K562 (cell line): ENCODE data around the gene NADSYN1. TPM values are rescaled to one million over a fixed set of nuclear protein-coding genes. Genes with fewer than 3 reads are reported as not detected.

Source experiments
- ATAC-seq: fragments of 200-7000 bp; cut with Tn5 transposase; 3 replicates; pipeline ENCODE4 v1.9.1; 2020; ENCODE audit warnings: moderate library complexity
- BruUV-seq: library from RNA; stranded (reverse); fragments of 400-500 nt; replicated peaks from 2 replicates; lab custom pipeline; 2021; lab: Mats Ljungman, UMichigan
- CTCF ChIA-PET: fragments of 300-600 bp; formaldehyde crosslinking; extraction: SDS; loops from one replicate; lab custom pipeline; 2021; ENCODE audit warnings: low intra/inter-chr PET ratio; lab: Yijun Ruan, JAX
- POLR2A ChIA-PET: fragments of 300-600, 350-650 bp; sonication (Branson Sonifier 250); formaldehyde crosslinking; extraction: SDS; loops from one replicate; lab custom pipeline; 2021; ENCODE audit warnings: antibody characterized with exemption, inconsistent platforms; lab: Yijun Ruan, JAX
- DNase-seq, 4 experiments: peaks; one replicate each; pipeline versions ENCODE4 v3.0.0 to v3.0.0-alpha.2; 2011 to 2018; ENCODE audit warnings: low spot score in 3 of 4, mixed read lengths in 3 of 4; ENCODE audit errors: extremely low read depth in 1 of 4
- FAIRE-seq: peaks from 2 replicates; lab custom pipeline; 2011; peaks lifted over from hg19 to GRCh38; lab: Jason Lieb, UNC
- H2AFZ ChIP-seq: 2 replicates; pipeline ENCODE4 v1.6.0; 2011; ENCODE audit warnings: low read depth, low read length, control low read depth, inconsistent platforms
- H3K27ac ChIP-seq: fragments of 200-600 bp; 3 replicates; pipeline ENCODE4 v1.8.0; 2011; ENCODE audit warnings: low read depth, mild to moderate bottlenecking, control low read depth, inconsistent platforms, low read length, moderate library complexity, mixed read lengths; ENCODE audit errors: extremely low read depth
- H3K27me3 ChIP-seq, 2 experiments: fragments of 300-600 bp in 1 of 2; 2 replicates in 1 of 2; 3 replicates in 1 of 2; pipeline versions ENCODE4 v1.6.0 to v1.8.0; 2011; ENCODE audit warnings: inconsistent platforms in 2 of 2, low read length in 2 of 2, mild to moderate bottlenecking in 1 of 2, mixed read lengths in 1 of 2, moderate library complexity in 1 of 2; ENCODE audit not compliant: control insufficient read depth in 2 of 2, insufficient read depth in 2 of 2
- H3K36me3 ChIP-seq: fragments of 300-600 bp; 3 replicates; pipeline ENCODE4 v1.8.0; 2011; ENCODE audit warnings: mild to moderate bottlenecking, low read length, inconsistent platforms; ENCODE audit not compliant: control insufficient read depth, insufficient read depth
- H3K4me1 ChIP-seq, 2 experiments: fragments of 200-600 bp in 1 of 2; replicated peaks in 1 of 2; 2 replicates in 1 of 2; 3 replicates in 1 of 2; pipeline versions ENCODE4 v1.5.1 to v1.8.0; 2011; ENCODE audit warnings: inconsistent platforms in 2 of 2, low read length in 2 of 2, mild to moderate bottlenecking in 1 of 2, mixed read lengths in 1 of 2, moderate library complexity in 1 of 2; ENCODE audit not compliant: control insufficient read depth in 2 of 2, insufficient read depth in 2 of 2
- H3K4me2 ChIP-seq: 2 replicates; pipeline ENCODE4 v1.6.1; 2011; ENCODE audit warnings: low read length, control low read depth, inconsistent platforms, mixed read lengths; ENCODE audit not compliant: insufficient read depth
- H3K4me3 ChIP-seq: fragments of 200-600 bp; sonication (generic), shearing (Covaris generic); 2 replicates; pipeline ENCODE4 v1.5.1; 2016; ENCODE audit warnings: control low read depth, inconsistent platforms
- H3K79me2 ChIP-seq: fragments of 200-600 bp; 3 replicates; pipeline ENCODE4 v1.8.0; 2011; ENCODE audit warnings: low read length, inconsistent platforms; ENCODE audit not compliant: control insufficient read depth, insufficient read depth
- H3K9ac ChIP-seq, 2 experiments: 2 replicates each; pipeline versions ENCODE4 v1.6.0 to v1.6.1; 2011; ENCODE audit warnings: low read depth in 2 of 2, low read length in 2 of 2, control low read depth in 1 of 2, inconsistent platforms in 1 of 2, mild to moderate bottlenecking in 1 of 2, mixed read lengths in 1 of 2; ENCODE audit not compliant: insufficient read depth in 1 of 2
- H3K9me1 ChIP-seq: one replicate; pipeline ENCODE4 v1.6.0; 2011; ENCODE audit warnings: inconsistent platforms, mild to moderate bottlenecking, low read length, moderate library complexity; ENCODE audit not compliant: control insufficient read depth, insufficient read depth
- H3K9me3 ChIP-seq: replicated peaks from 2 replicates; pipeline ENCODE4 v1.5.1; 2011; ENCODE audit warnings: low read depth, low read length, inconsistent platforms; ENCODE audit not compliant: control insufficient read depth, insufficient read depth
- H4K20me1 ChIP-seq: replicated peaks from 2 replicates; pipeline ENCODE4 v1.6.1; 2011; ENCODE audit warnings: low read length, inconsistent platforms, mixed read lengths; ENCODE audit not compliant: control insufficient read depth, insufficient read depth
- C11orf30 ChIP-seq: fragments of 450-650 bp; IDR thresholded peaks from 2 replicates; pipeline ENCODE4 v1.6.1; 2016; ENCODE audit warnings: low read depth, mild to moderate bottlenecking
- MAFG ChIP-seq: fragments of 450-650 bp; conservative IDR thresholded peaks from 2 replicates; pipeline ENCODE4 v1.6.1; 2016; ENCODE audit warnings: missing genetic modification characterization, missing compliant biosample characterization
- MNT ChIP-seq, 2 experiments: fragments of 450-650 bp; conservative IDR thresholded peaks; 2 replicates each; pipeline ENCODE4 v1.6.1; 2017; ENCODE audit warnings: mild to moderate bottlenecking in 2 of 2, moderate library complexity in 2 of 2
- NFE2 ChIP-seq: IDR thresholded peaks from 2 replicates; pipeline ENCODE4 v1.6.1; 2014; ENCODE audit warnings: antibody characterized with exemption, low read depth
- PRDM10 ChIP-seq: fragments of 450-650 bp; IDR thresholded peaks from 2 replicates; pipeline ENCODE4 v1.6.1; 2018; ENCODE audit not compliant: partially characterized antibody
- SAP30 ChIP-seq: fragments of 200-600 bp; sonication (generic); IDR thresholded peaks from 2 replicates; pipeline ENCODE4 v1.6.1; 2012; ENCODE audit warnings: borderline replicate concordance, low read depth, mild to moderate bottlenecking, moderate library complexity, low read length, control low read depth, inconsistent platforms; ENCODE audit not compliant: insufficient read depth, poor library complexity, severe bottlenecking
- ZNF316 ChIP-seq: fragments of 450-650 bp; IDR thresholded peaks from 2 replicates; pipeline ENCODE4 v1.6.1; 2016
- WGBS: fragments of 100-300 bp; shearing (Covaris generic); methylation state at CpG from one replicate; pipeline ENCODE4 v1.1.6; 2016; ENCODE audit warnings: low coverage, mixed read lengths; ENCODE audit not compliant: insufficient coverage; ENCODE audit errors: missing lambda C conversion rate; 5-methylcytosine and 5-hydroxymethylcytosine counted together
- in situ Hi-C: fragments of 300-500 bp; cut with MboI; formaldehyde crosslinking; loops from 4 replicates; pipeline ENCODE4 v1.15.0; 2018; ENCODE audit warnings: inconsistent platforms, mixed read lengths
- intact Hi-C: fragments of 100-400 bp; cut with micrococcal nuclease; formaldehyde crosslinking; loops from 2 replicates; pipeline ENCODE4 v1.14.2; 2022
- polyA plus RNA-seq, 8 experiments: library from polyadenylated mRNA; depleted of rRNA in 4 of 8; stranded (reverse) in 5 of 8; unstranded in 3 of 8; fragments of >200 nt; fragmentation: Nextera tagmentation in 2 of 8; fragmentation: Illumina TruSeq in 1 of 8; extraction: Ambion mirVana in 2 of 8; extraction: Trizol in 1 of 8; gene quantifications; 2 replicates each; pipeline versions ENCODE4 v1.2.1 to v1.2.3, GENCODE V29; 2011 to 2014; ENCODE audit warnings: inconsistent platforms in 1 of 8, missing spikeins in 1 of 8
- total RNA-seq, 7 experiments: library from RNA; depleted of rRNA in 6 of 7; stranded (reverse); fragments of >200 nt in 6 of 7; fragmentation: Illumina TruSeq in 2 of 7; extraction: Trizol in 2 of 7; gene quantifications; 2 replicates each; pipeline versions ENCODE4 v1.2.1 to v1.2.3, GENCODE V29; 2011 to 2021; ENCODE audit warnings: low replicate concordance in 1 of 7

The NADSYN1 gene
- total and polyA plus RNA-seq, 9 of the 15 experiments (the other 6 are each of a cell fraction or from before 2014, with no cell fraction given) = 12.7 to 57.3 (median 42.1) TPM

- Histone ChIP-seq H3K27me3 (no peaks in the 10 kb centered on the region), H3K4me2 (peak overlapping the region; percentile 80), H3K79me2 (peaks cover 61% of the 10 kb centered on the region), H3K9me3 (no peaks in the 10 kb centered on the region), H3K9ac (peak overlapping the region; percentile 42 to 75), H3K36me3 (peaks cover 35% of the 10 kb centered on the region), H3K4me3 (peak overlapping the region; percentile 92), H3K27ac (peak overlapping the region; percentile 19; the same call in 1 of the 3 replicates), H3K4me1 (peaks cover 7 to 42% of the 10 kb centered on the region in 2 experiments; a peak in 4 of 5 replicates), H2AFZ (peak overlapping the region; percentile 68), H3K9me1 (peaks cover 3% of the 10 kb centered on the region), H4K20me1 (no peaks in the 10 kb centered on the region)
- BruUV-seq = no TSS peak
- intact Hi-C loops (no loop called here), in situ Hi-C loops (no loop called here)
- ATAC-seq = no peak; the same call in 2 of the 3 replicates
- no peak for FAIRE-seq
- WGBS = 13% methylated on average over 34 of the region's 40 CpGs
- ChIA-PET CTCF (no interaction called here), POLR2A (interaction anchor here (1.6 kb wide), 1 partner anchor 10 kb away, joined by 5 read pairs; no protein-coding TSS in a partner anchor)
- no peak for DNase-seq
- TF ChIP-seq C11orf30 = peak; percentile 68
- peak; percentile 55 for TF ChIP-seq NFE2
- TF ChIP-seq ZNF316 = peak; percentile 64; the same call in 1 of the 2 replicates
- TF ChIP-seq MNT (conservative IDR thresholded peaks at IDR 0.05) = 0 out of 4 replicates have a peak, but pooled peaks of 1 of the 2 experiments have one; percentile 11
- peak; percentile 23 for TF ChIP-seq PRDM10
- TF ChIP-seq MAFG = peak; percentile 54
- peak; percentile 39 for TF ChIP-seq SAP30
These were observed 585 bp upstream of the NADSYN1 start for GRCh38 chr11:71452199-71453036.
